Ectodermal cell (in vitro differentiated cells): ENCODE measurements around the gene ADAMTS17.
"Not testable (repeated sequence)": the region's sequence is repeated elsewhere in the genome, so short reads cannot be mapped to it uniquely, and the experiment has no call there.

Experiments used
- H3K27ac ChIP-seq: 2 replicates; pipeline ENCODE4 v1.7.0; 2013; ENCODE audit warnings: mild to moderate bottlenecking, low read depth, low read length; ENCODE audit not compliant: insufficient read depth, poor library complexity, severe bottlenecking
- H3K27me3 ChIP-seq: 2 replicates; pipeline ENCODE4 v1.7.0; 2013; ENCODE audit warnings: mild to moderate bottlenecking, low read length; ENCODE audit not compliant: insufficient read depth, control insufficient read depth, poor library complexity, severe bottlenecking
- H3K36me3 ChIP-seq: one replicate; pipeline ENCODE4 v1.7.0; 2013; ENCODE audit warnings: low read length; ENCODE audit not compliant: control insufficient read depth, insufficient read depth
- H3K4me1 ChIP-seq: one replicate; pipeline ENCODE4 v1.7.0; 2013; ENCODE audit warnings: low read length; ENCODE audit not compliant: control insufficient read depth, insufficient read depth
- H3K4me3 ChIP-seq: 2 replicates; pipeline ENCODE4 v1.7.0; 2013; ENCODE audit warnings: low read depth, low read length, control low read depth; ENCODE audit not compliant: insufficient read depth
- H3K9me3 ChIP-seq: 2 replicates; pipeline ENCODE4 v1.7.0; 2013; ENCODE audit warnings: mild to moderate bottlenecking, low read length, moderate library complexity; ENCODE audit not compliant: control insufficient read depth
- WGBS, 2 experiments: methylation state at CpG; one replicate each; pipeline ENCODE4 v1.1.7; 2013; ENCODE audit warnings: missing lambda C conversion rate in 2 of 2; 5-methylcytosine and 5-hydroxymethylcytosine counted together

The ADAMTS17 gene

GRCh38 chr15:100339999-100340398 lies 1.8 kb downstream of the ADAMTS17 start:
- Histone ChIP-seq H3K9me3 (no peaks in the 10 kb centered on the region), H3K36me3 (no peaks in the 10 kb centered on the region), H3K4me1 (no peaks in the 10 kb centered on the region), H3K27ac (no peak overlapping the region), H3K27me3 (peaks cover 49% of the 10 kb centered on the region), H3K4me3 (no peak overlapping the region)
- 86 to 91% methylated on average over 12 of the region's 12 CpGs for WGBS, 2 experiments

GRCh38 chr15:100339451-100339850 lies 2.3 kb downstream of the ADAMTS17 start:
- not testable (repeated sequence) for H3K9me3 ChIP-seq, H3K4me3 ChIP-seq, H3K27ac ChIP-seq, H3K4me1 ChIP-seq, H3K36me3 ChIP-seq
- H3K27me3 ChIP-seq = peaks cover 49% of the 10 kb centered on the region
- 73 to 80% methylated on average over 6 to 7 of the region's 7 CpGs for WGBS, 2 experiments

DNA sequence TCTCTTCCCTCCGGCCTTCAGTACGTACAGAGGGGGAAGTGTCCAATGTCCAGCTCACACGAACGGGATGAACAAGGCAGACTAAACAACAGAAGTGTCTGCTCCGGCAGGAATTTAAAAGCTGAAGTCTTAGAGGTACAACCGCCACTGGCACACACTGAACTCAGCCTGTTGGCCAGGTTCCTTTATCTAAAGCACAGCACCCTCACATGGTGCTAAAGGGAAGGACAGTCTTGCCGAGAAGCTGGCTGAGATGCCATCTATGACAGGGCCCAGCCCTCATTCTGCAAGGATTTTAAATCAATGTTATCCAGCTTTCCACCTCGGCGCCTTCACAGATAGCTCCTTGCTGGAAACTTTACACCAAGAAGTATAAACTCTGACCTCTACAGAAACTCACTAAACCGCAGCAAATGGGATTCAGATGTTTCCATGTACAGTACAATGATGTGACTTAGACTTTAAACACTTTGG lies 2.8 kb downstream of the ADAMTS17 start:
- Histone ChIP-seq H3K27me3 (peaks cover 49% of the 10 kb centered on the region), H3K4me1 (no peaks in the 10 kb centered on the region), H3K9me3 (no peaks in the 10 kb centered on the region), H3K36me3 (no peaks in the 10 kb centered on the region), H3K27ac (no peak overlapping the region), H3K4me3 (no peak overlapping the region)
- WGBS, 2 experiments = 27 to 28% methylated on average over 10 of the region's 10 CpGs

DNA sequence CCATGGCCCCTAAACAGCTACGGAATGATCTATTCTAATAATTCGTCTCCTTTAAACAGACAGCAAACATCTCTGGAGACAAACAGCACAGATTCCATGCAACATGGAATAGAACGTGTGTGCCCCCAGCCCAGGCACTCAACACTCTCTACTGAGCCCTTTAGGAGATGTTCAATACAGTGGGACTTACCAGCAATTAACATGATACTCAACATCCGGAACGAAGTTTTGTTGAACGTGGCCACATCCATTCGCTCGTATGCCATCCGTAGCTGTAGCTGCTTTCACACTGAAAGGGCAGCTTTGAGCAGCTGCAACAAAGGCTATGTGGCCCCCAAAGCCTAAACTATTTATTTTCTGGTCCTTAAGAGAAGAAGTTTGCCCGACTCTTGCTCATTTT lies 3.5 kb downstream of the ADAMTS17 start:
- Histone ChIP-seq H3K9me3 (no peaks in the 10 kb centered on the region), H3K36me3 (no peaks in the 10 kb centered on the region), H3K4me1 (no peaks in the 10 kb centered on the region), H3K27me3 (peaks cover 41% of the 10 kb centered on the region), H3K27ac (no peak overlapping the region), H3K4me3 (no peak overlapping the region)
- 84 to 85% methylated on average over 10 of the region's 10 CpGs for WGBS, 2 experiments

DNA sequence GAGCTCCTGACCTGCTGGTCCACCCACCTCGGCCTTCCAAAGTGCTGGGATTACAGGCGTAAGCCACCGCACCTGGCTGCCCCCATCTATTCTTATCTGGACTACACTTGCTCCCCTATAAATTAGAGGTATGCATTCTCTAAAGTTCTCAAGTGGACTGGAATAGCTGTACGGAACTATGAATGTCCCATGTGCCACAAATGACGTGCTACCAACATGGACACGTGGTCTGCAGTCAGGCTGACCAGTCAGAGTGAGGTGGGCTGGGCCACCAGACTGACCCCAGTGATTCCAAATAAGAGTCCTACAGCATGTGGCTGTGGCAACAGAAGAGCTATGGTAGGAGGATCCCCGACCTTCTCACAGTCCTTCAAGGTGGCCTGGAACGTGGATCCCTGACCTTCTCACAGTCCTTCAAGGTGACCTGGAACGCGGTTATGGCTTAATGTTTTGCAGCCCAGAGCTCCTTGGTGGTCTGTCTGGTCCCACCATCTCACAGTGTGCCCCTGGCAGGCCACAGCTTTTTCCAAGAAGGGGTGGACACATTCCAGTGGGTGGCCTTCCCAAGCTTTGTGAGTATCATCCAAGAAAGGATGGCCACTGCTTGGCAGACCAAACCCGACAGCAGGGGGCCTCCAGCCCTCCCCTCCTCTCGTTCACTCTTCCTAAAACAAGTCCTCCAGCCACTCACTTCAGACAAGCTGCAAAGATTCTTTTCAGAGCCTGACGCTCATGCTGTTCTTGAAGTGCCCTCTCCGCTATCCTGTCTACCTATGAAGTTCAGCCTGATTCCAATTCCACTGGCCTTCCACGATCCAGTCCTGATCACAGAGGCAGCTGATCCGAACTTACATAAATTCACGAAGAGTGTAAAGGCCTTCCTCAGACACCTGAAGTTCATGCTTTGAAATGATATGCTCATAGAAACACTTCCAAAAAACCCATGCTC lies 4.4 kb downstream of the ADAMTS17 start:
- 90 to 92% methylated on average over 17 of the region's 17 CpGs for WGBS, 2 experiments
- H3K9me3 ChIP-seq = no peaks in the 10 kb centered on the region
- H3K36me3 ChIP-seq = no peaks in the 10 kb centered on the region
- H3K4me1 ChIP-seq = no peaks in the 10 kb centered on the region
- no peak overlapping the region for H3K4me3 ChIP-seq
- H3K27me3 ChIP-seq = peaks cover 32% of the 10 kb centered on the region
- no peak overlapping the region for H3K27ac ChIP-seq

GRCh38 chr15:100336061-100336460 lies 5.7 kb downstream of the ADAMTS17 start:
- no peaks in the 10 kb centered on the region for H3K36me3 ChIP-seq
- H3K27me3 ChIP-seq = peaks cover 21% of the 10 kb centered on the region
- no peaks in the 10 kb centered on the region for H3K9me3 ChIP-seq
- H3K4me3 ChIP-seq = no peak overlapping the region
- H3K27ac ChIP-seq = no peak overlapping the region
- WGBS, 2 experiments = 90 to 98% methylated on average over 6 of the region's 6 CpGs
- H3K4me1 ChIP-seq = no peaks in the 10 kb centered on the region

GRCh38 chr15:100335335-100335999 lies 6.3 kb downstream of the ADAMTS17 start:
- Histone ChIP-seq H3K4me3 (no peak overlapping the region), H3K4me1 (no peaks in the 10 kb centered on the region), H3K9me3 (no peaks in the 10 kb centered on the region), H3K27ac (no peak overlapping the region), H3K27me3 (peaks cover 15% of the 10 kb centered on the region), H3K36me3 (no peaks in the 10 kb centered on the region)
- WGBS, 2 experiments = 89% methylated on average over 9 of the region's 9 CpGs

DNA sequence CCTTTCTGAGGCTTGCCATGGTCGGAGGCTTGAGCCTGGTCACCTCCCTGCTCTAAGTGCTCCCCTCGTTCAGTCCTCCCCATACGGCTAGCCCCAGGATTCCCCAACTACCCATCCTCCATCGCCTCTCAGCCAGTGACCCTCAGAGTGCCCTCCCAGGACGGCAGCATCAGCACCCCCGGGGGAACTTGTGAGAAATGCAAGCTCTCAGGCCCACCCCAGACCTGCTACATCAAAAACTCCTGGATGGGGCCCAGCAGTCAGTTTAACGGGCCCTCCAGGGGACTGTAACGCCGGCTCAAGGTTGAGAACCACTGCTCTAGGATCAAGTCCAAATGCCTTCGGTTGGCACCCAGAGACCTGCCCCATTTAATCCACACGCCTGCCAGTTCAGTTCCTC lies 6.9 kb downstream of the ADAMTS17 start:
- Histone ChIP-seq H3K36me3 (no peaks in the 10 kb centered on the region), H3K27ac (no peak overlapping the region), H3K27me3 (peaks cover 9% of the 10 kb centered on the region), H3K4me3 (no peak overlapping the region), H3K4me1 (no peaks in the 10 kb centered on the region), H3K9me3 (no peaks in the 10 kb centered on the region)
- 78 to 84% methylated on average over 11 of the region's 11 CpGs for WGBS, 2 experiments

- Histone ChIP-seq H3K36me3 (no peaks in the 10 kb centered on the region), H3K27me3 (peaks cover 5% of the 10 kb centered on the region), H3K4me3 (no peak overlapping the region), H3K9me3 (no peaks in the 10 kb centered on the region), H3K4me1 (no peaks in the 10 kb centered on the region), H3K27ac (no peak overlapping the region)
- 91 to 92% methylated on average over 19 of the region's 19 CpGs for WGBS, 2 experiments
These were observed 7.3 kb downstream of the ADAMTS17 start for GRCh38 chr15:100334456-100334855.

DNA sequence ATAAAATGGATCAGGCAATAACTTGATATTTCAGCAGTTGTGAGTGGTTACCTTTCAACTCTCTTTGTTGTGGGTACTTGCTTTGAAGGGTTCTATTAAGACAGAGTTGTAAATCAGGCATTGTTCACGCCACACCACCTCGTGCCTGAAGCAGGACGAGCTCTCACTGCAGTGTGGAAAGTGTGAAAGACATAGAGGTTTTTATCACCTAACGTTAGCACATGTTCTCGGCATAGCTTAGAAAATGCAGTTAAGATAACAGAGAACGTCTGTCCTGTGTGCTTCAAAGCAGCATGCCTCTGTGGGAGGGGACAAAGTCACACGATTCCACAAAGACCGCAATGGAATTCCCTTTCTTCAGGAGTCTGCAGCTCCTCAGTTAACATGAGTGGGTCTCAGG lies 7.8 kb downstream of the ADAMTS17 start:
- Histone ChIP-seq H3K27ac (no peak overlapping the region), H3K9me3 (no peaks in the 10 kb centered on the region), H3K36me3 (no peaks in the 10 kb centered on the region), H3K27me3 (peaks cover under 1% of the 10 kb centered on the region), H3K4me1 (no peaks in the 10 kb centered on the region), H3K4me3 (no peak overlapping the region)
- WGBS, 2 experiments = 75 to 81% methylated on average over 8 of the region's 8 CpGs
